Measurements from ENCODE around the gene NCAM1. TPM values are rescaled to one million over a fixed set of nuclear protein-coding genes. Genes with fewer than 3 reads are reported as not detected.

Gene NCAM1
- total RNA-seq, 1 donor: under 0.01 TPM

Small RNAs within 50 kb of the gene (small RNA-seq; reads per million reads assigned to genes)
- gene RNU7-187P: not detected
